ENCODE measurements around the gene OR5AU1. TPM values are rescaled to one million over a fixed set of nuclear protein-coding genes. Genes with fewer than 3 reads are reported as not detected.
A peak's percentile ranks its signal among the peaks of the same experiment; 100 is the strongest.

OR5AU1 gene
- polyA plus RNA-seq, 2 of the 4 experiments (the other 2 are of a cell fraction) = not detected

- CTCF ChIA-PET = interaction anchor here (1.0 kb wide), 1 partner anchor 87 kb away, joined by 3 read pairs; no protein-coding TSS in a partner anchor
- Histone ChIP-seq H3K4me3 (no peak overlapping the region), H3K27ac (no peak overlapping the region), H3K4me1 (peaks cover 4% of the 10 kb centered on the region; the same call in 1 of the 3 replicates), H3K9me3 (peaks cover 5% of the 10 kb centered on the region; the same call in 1 of the 3 replicates), H3K4me2 (no peak overlapping the region)
- FAIRE-seq (no peak), DNase-seq (ENCODE audit: low read depth in 1 of 2, low spot score in 1 of 2) (no peak), ATAC-seq (no peak)
- no peak for TF ChIP-seq RARB (CRISPR knock-in tag; IDR thresholded peaks at IDR 0.05)
- no peak for TF ChIP-seq EHMT2 (IDR thresholded peaks at IDR 0.05; ENCODE audit: low read depth)
- no peak for TF ChIP-seq BCL3 (IDR thresholded peaks at IDR 0.05)
- no peak for TF ChIP-seq NFE2L2 (conservative IDR thresholded peaks at IDR 0.05; ENCODE audit: low read length)
- no peak for TF ChIP-seq KDM5A (IDR thresholded peaks at IDR 0.05)
- no peak for TF ChIP-seq EHF (CRISPR knock-in tag; IDR thresholded peaks at IDR 0.05)
- TF ChIP-seq RCOR1 (IDR thresholded peaks at IDR 0.05; ENCODE audit: low read depth, low read length) = no peak
- no peak for TF ChIP-seq ZSCAN20 (CRISPR knock-in tag; IDR thresholded peaks at IDR 0.05)
- TF ChIP-seq ZC3H11A (IDR thresholded peaks at IDR 0.05) = no peak
- TF ChIP-seq RNF2 (IDR thresholded peaks at IDR 0.05; ENCODE audit: borderline replicate concordance, low read depth) = no peak
- no peak for TF ChIP-seq CTCF (IDR thresholded peaks at IDR 0.05)
- TF ChIP-seq MAFK (IDR thresholded peaks at IDR 0.05; ENCODE audit: partially characterized antibody) = no peak
- no peak for TF ChIP-seq CEBPB (IDR thresholded peaks at IDR 0.05)
- no peak for TF ChIP-seq MAZ (IDR thresholded peaks at IDR 0.05; ENCODE audit: borderline replicate concordance, low read depth, low read length)
- TF ChIP-seq PBX3 (IDR thresholded peaks at IDR 0.05) = no peak
- no peak for TF ChIP-seq TP53 (CRISPR knock-in tag; IDR thresholded peaks at IDR 0.05)
- no peak for TF ChIP-seq FOXS1 (CRISPR knock-in tag; IDR thresholded peaks at IDR 0.05)
- no peak for TF ChIP-seq HOXB13 (CRISPR knock-in tag; IDR thresholded peaks at IDR 0.05; ENCODE audit: low read depth)
- POLR2A ChIA-PET = interaction anchor here (1.0 kb wide), 1 partner anchor 12 kb away, joined by 3 read pairs; no protein-coding TSS in a partner anchor
Observed at GRCh38 chr14:21194597-21194996, 38.7 kb upstream of the OR5AU1 start.

GRCh38 chr14:21192875-21193535 lies 37.1 kb upstream of the OR5AU1 start:
- ATAC-seq = peak; percentile 23 to 44

GRCh38 chr14:21192447-21192822 lies 36.6 kb upstream of the OR5AU1 start:
- FAIRE-seq (no peak), DNase-seq (ENCODE audit: low read depth in 1 of 2, low spot score in 1 of 2) (no peak), ATAC-seq (peak; percentile 27 to 30; a peak in 5 of 6 replicates)
- POLR2A ChIA-PET = interaction anchor here (1.0 kb wide), 1 partner anchor 8 kb away, joined by 3 read pairs; no protein-coding TSS in a partner anchor
- TF ChIP-seq RFX5 (IDR thresholded peaks at IDR 0.05) (no peak), EHMT2 (IDR thresholded peaks at IDR 0.05; ENCODE audit: low read depth) (no peak), CBX8 (IDR thresholded peaks at IDR 0.05) (no peak), TP53 (CRISPR knock-in tag; IDR thresholded peaks at IDR 0.05) (no peak), BCL3 (IDR thresholded peaks at IDR 0.05) (no peak), KDM5A (IDR thresholded peaks at IDR 0.05) (no peak), CEBPB (IDR thresholded peaks at IDR 0.05) (no peak), FOXS1 (CRISPR knock-in tag; IDR thresholded peaks at IDR 0.05) (no peak), EP300 (IDR thresholded peaks at IDR 0.05) (no peak), SREBF2 (IDR thresholded peaks at IDR 0.05) (no peak), NFE2L2 (conservative IDR thresholded peaks at IDR 0.05; ENCODE audit: low read length) (no peak), HES2 (IDR thresholded peaks at IDR 0.05) (no peak), RNF2 (IDR thresholded peaks at IDR 0.05; ENCODE audit: borderline replicate concordance, low read depth) (no peak), POLR2A (IDR thresholded peaks at IDR 0.05; ENCODE audit: low read length) (no peak), JUNB (IDR thresholded peaks at IDR 0.05) (no peak), MAZ (IDR thresholded peaks at IDR 0.05; ENCODE audit: borderline replicate concordance, low read depth, low read length) (no peak), CBX2 (IDR thresholded peaks at IDR 0.05; ENCODE audit: borderline replicate concordance, low read depth) (no peak), TFCP2L1 (CRISPR knock-in tag; IDR thresholded peaks at IDR 0.05) (no peak), FOSB (CRISPR knock-in tag; IDR thresholded peaks at IDR 0.05) (no peak)
- Histone ChIP-seq H3K4me2 (peak overlapping the region; percentile 86), H3K9me3 (peaks cover 2% of the 10 kb centered on the region; the same call in 1 of the 3 replicates), H3K4me1 (peaks cover 4% of the 10 kb centered on the region; the same call in 1 of the 3 replicates), H3K27ac (peak overlapping the region; percentile 12 to 77; a peak in 4 of 6 replicates), H3K4me3 (peak overlapping the region; percentile 40)
- CTCF ChIA-PET = interaction anchor here (0.8 to 1.6 kb wide), 4 partner anchors 9 to 177 kb away, joined by 3 to 5 read pairs (median 4); no protein-coding TSS in a partner anchor
- 70% methylated on average over 1 of the region's 1 CpG for WGBS (ENCODE audit: missing lambda C conversion rate)

More at GRCh38 chr14:21192875-21193535, 37.1 kb upstream of the OR5AU1 start:
- TF ChIP-seq HDAC2 (IDR thresholded peaks at IDR 0.05) = no peak
- TF ChIP-seq HEYL (CRISPR knock-in tag; IDR thresholded peaks at IDR 0.05) = no peak
- H3K9me3 ChIP-seq = peaks cover 5% of the 10 kb centered on the region; the same call in 1 of the 3 replicates
- WGBS (ENCODE audit: missing lambda C conversion rate) = 84% methylated on average over 6 of the region's 7 CpGs
- ChIA-PET CTCF (interaction anchor here (0.8 to 1.6 kb wide), 4 partner anchors 8 to 178 kb away, joined by 3 to 5 read pairs (median 4); no protein-coding TSS in a partner anchor), POLR2A (no interaction called here)
- DNase-seq (ENCODE audit: low read depth in 1 of 2, low spot score in 1 of 2) (no peak), FAIRE-seq (no peak)
- peaks cover 4% of the 10 kb centered on the region; the same call in 1 of the 3 replicates for H3K4me1 ChIP-seq
- H3K4me2 ChIP-seq = no peak overlapping the region
- H3K27ac ChIP-seq = no peak overlapping the region; a peak in 1 of 6 replicates
- H3K4me3 ChIP-seq = no peak overlapping the region
